ENCODE results near the gene OLFML1.

- no peak for TF ChIP-seq CREB1 (IDR thresholded peaks at IDR 0.05)
- TF ChIP-seq POLR2A (IDR thresholded peaks at IDR 0.05; ENCODE audit: control extremely low read depth in 1 of 2, low read depth in 2 of 2, low read length in 2 of 2), result no peak
- TF ChIP-seq NRF1 (IDR thresholded peaks at IDR 0.05; ENCODE audit: low read depth, low read length), result no peak
- no peak for TF ChIP-seq CEBPB (IDR thresholded peaks at IDR 0.05; ENCODE audit: low read depth, low read length)
- TF ChIP-seq, protein P1, sequence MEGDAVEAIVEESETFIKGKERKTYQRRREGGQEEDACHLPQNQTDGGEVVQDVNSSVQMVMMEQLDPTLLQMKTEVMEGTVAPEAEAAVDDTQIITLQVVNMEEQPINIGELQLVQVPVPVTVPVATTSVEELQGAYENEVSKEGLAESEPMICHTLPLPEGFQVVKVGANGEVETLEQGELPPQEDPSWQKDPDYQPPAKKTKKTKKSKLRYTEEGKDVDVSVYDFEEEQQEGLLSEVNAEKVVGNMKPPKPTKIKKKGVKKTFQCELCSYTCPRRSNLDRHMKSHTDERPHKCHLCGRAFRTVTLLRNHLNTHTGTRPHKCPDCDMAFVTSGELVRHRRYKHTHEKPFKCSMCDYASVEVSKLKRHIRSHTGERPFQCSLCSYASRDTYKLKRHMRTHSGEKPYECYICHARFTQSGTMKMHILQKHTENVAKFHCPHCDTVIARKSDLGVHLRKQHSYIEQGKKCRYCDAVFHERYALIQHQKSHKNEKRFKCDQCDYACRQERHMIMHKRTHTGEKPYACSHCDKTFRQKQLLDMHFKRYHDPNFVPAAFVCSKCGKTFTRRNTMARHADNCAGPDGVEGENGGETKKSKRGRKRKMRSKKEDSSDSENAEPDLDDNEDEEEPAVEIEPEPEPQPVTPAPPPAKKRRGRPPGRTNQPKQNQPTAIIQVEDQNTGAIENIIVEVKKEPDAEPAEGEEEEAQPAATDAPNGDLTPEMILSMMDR (IDR thresholded peaks at IDR 0.05; ENCODE audit: control extremely low read depth in 1 of 3, insufficient read depth in 1 of 3, low read depth in 1 of 3, low read length in 3 of 3), result no peak
- no peak for TF ChIP-seq EGR1 (IDR thresholded peaks at IDR 0.05; ENCODE audit: borderline replicate concordance, low read depth, low read length)
- no peak for TF ChIP-seq MAFK (IDR thresholded peaks at IDR 0.05; ENCODE audit: low read depth, low read length)
- no peak for TF ChIP-seq RAD21 (IDR thresholded peaks at IDR 0.05 in 1 of 2, conservative IDR thresholded peaks at IDR 0.05 in 1 of 2; ENCODE audit: low read depth in 2 of 2, low read length in 2 of 2)
- no peak for TF ChIP-seq KDM1A (IDR thresholded peaks at IDR 0.05; ENCODE audit: borderline replicate concordance, low read length)
- TF ChIP-seq TEAD4 (IDR thresholded peaks at IDR 0.05; ENCODE audit: low read depth, low read length), result no peak
- TF ChIP-seq SP2 (IDR thresholded peaks at IDR 0.05; ENCODE audit: low read length), result no peak
- TF ChIP-seq YY1 (IDR thresholded peaks at IDR 0.05; ENCODE audit: low read depth, low read length), result no peak
- no peak for TF ChIP-seq EZH2 (IDR thresholded peaks at IDR 0.05; ENCODE audit: low read depth, low read length, severe bottlenecking)
Measured at GRCh38 chr11:7489376-7489775, 4.1 kb downstream of the OLFML1 start.
